ENCODE measurements around the gene NEK11. TPM values are rescaled to one million over a fixed set of nuclear protein-coding genes. Genes with fewer than 3 reads are reported as not detected.
"Not testable (repeated sequence)": the region's sequence is repeated elsewhere in the genome, so short reads cannot be mapped to it uniquely, and the experiment has no call there.

Gene NEK11
- total and polyA plus RNA-seq, 4 experiments from 2014 or later: 1.9 to 6.2 (median 4.5) TPM

DNA sequence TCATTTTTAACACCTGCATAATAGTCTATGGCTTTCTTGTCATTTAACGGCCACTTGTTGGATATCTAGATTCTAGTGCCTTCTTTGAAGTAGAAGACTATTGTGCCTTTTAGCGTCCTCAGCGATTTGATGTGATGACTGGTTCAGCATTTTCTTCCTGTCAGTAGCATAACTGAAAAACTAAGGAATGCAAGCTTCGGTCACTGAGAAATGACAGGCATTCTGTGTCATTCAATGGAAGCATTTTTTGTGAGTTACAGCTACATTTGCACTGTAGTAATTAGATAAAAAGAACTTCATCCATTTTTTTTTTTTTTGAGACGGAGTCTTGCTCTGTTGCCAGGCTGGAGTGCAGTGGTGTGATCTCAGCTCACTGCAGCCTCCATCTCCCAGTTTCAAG is 10.3 kb downstream of the NEK11 start:
- H3K27me3 Mint-ChIP-seq: no peaks in the 10 kb centered on the region
- H3K9me3 ChIP-seq (ENCODE audit: control insufficient read depth in 1 of 2, low read length in 2 of 2): no peaks in the 10 kb centered on the region
- H3K27me3 ChIP-seq (ENCODE audit: insufficient read depth, low read length): no peaks in the 10 kb centered on the region
- no peak overlapping the region for H3K27ac ChIP-seq (ENCODE audit: low read depth, low read length)
- no peak for DNase-seq
- no peak overlapping the region for H3K4me3 ChIP-seq (ENCODE audit: low read length in 2 of 2)
- peaks cover 4% of the 10 kb centered on the region in 2 donors for H3K36me3 Mint-ChIP-seq
- H3K4me3 Mint-ChIP-seq: no peak overlapping the region
- intact Hi-C loops (cut with micrococcal nuclease): loop anchor here (10.0 kb wide), 1 partner anchor 198 kb away; no protein-coding TSS in a partner anchor
- no peak overlapping the region for H3K27ac Mint-ChIP-seq
- CTCF ChIA-PET (ENCODE audit: partially characterized antibody): interaction anchor here (2.2 to 5.4 kb wide), 2 partner anchors 10 to 11 kb away, joined by 11 to 25 read pairs; partner anchors contain the start of genes ASTE1 and NEK11
- no peaks in the 10 kb centered on the region for H3K36me3 ChIP-seq (ENCODE audit: insufficient read depth, low read length)
- peaks cover 8 to 19% (median 13%) of the 10 kb centered on the region in 4 donors for H3K4me1 Mint-ChIP-seq
- H3K4me1 ChIP-seq (ENCODE audit: insufficient read depth, low read length): peaks cover 7% of the 10 kb centered on the region
- peaks cover 0 to 9% (median 4%) of the 10 kb centered on the region in 8 donors for H3K9me3 Mint-ChIP-seq
- POLR2A ChIA-PET (ENCODE audit: partially characterized antibody): interaction anchor here (7.3 kb wide), 1 partner anchor 11 kb away, joined by 64 read pairs; the partner anchor contains the start of genes ASTE1 and NEK11

DNA sequence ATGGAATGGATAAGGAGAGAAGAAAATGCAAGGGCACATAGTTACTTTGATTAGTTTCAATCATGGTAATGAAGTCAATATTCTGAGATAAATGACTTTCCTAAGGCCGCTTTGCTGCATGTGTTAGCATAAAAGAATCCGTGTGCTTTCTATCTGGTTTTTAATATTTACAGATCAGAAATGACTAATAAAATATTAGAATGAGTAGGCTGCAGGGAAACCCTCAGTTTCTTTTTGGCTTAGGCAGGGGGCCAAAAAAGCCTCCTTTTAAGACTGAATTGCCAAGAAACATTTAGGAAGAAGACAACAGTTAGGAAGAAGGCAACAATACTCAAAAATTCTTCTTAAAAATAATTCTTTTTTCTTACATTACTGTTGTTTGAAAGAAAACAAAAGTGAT is 11.6 kb downstream of the NEK11 start:
- no peaks in the 10 kb centered on the region for H3K9me3 ChIP-seq (ENCODE audit: control insufficient read depth in 1 of 2, low read length in 2 of 2)
- intact Hi-C loops (cut with micrococcal nuclease): loop anchor here (10.0 kb wide), 1 partner anchor 196 kb away; no protein-coding TSS in a partner anchor
- H3K4me1 Mint-ChIP-seq: peaks cover 15 to 33% (median 25%) of the 10 kb centered on the region in 4 donors
- H3K36me3 ChIP-seq (ENCODE audit: insufficient read depth, low read length): no peaks in the 10 kb centered on the region
- H3K27ac Mint-ChIP-seq: no peak overlapping the region
- peaks cover 2 to 21% (median 10%) of the 10 kb centered on the region in 8 donors for H3K9me3 Mint-ChIP-seq
- POLR2A ChIA-PET (ENCODE audit: partially characterized antibody): interaction anchor here (7.3 kb wide), 1 partner anchor 12 kb away, joined by 64 read pairs; the partner anchor contains the start of genes ASTE1 and NEK11
- no peak for DNase-seq
- peaks cover 6 to 7% of the 10 kb centered on the region in 2 donors for H3K36me3 Mint-ChIP-seq
- H3K27me3 Mint-ChIP-seq: no peaks in the 10 kb centered on the region
- H3K27me3 ChIP-seq (ENCODE audit: insufficient read depth, low read length): no peaks in the 10 kb centered on the region
- CTCF ChIA-PET (ENCODE audit: partially characterized antibody): no interaction called here
- no peak overlapping the region for H3K4me3 ChIP-seq (ENCODE audit: low read length in 2 of 2)
- no peak overlapping the region for H3K27ac ChIP-seq (ENCODE audit: low read depth, low read length)
- H3K4me3 Mint-ChIP-seq: no peak overlapping the region
- peaks cover 19% of the 10 kb centered on the region for H3K4me1 ChIP-seq (ENCODE audit: insufficient read depth, low read length)

DNA sequence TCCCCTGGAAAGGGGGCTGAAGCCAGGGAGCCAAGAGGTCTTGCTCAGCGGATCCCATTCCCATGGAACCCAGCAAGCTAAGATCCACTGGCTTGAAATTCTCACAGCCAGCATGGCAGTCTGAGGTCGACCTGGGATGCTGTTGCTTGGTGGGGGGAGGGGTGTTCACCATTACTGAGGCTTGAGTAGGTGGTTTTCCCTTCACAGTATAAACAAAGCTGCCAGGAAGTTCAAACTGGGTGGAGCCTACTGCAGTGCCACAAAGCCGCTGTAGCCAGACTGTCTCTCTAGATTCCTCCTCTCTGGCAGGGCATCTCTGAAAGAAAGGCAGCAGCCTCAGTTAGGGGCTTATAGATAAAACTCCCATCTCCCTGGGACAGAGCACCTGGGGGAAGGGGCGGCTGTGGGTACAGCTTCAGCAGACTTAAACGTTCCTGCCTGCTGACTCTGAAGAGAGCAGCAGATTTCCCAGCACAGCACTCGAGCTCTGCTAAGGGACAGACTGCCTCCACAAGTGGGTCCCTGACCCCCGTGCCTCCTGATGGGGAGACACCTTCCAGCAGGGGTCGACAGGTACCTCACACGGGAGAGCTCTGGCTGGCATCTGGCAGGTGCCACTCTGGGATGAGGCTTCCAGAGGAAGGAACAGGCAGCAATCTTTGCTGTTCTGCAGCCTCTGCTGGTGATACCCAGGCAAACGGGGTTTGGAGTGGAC is 15.8 kb downstream of the NEK11 start:
- ChIA-PET CTCF (ENCODE audit: partially characterized antibody) (interaction anchor here (1.1 to 2.7 kb wide), 4 partner anchors 10 to 149 kb away, joined by 3 to 18 read pairs (median 4); no protein-coding TSS in a partner anchor), POLR2A (ENCODE audit: partially characterized antibody) (interaction anchor here (0.7 to 7.3 kb wide), 7 partner anchors 9 to 461 kb away, joined by 3 to 64 read pairs (median 4); partner anchors contain the start of genes ASTE1, ATP2C1, MRPL3 and NEK11)
- not testable (repeated sequence) for H3K36me3 ChIP-seq (ENCODE audit: insufficient read depth, low read length); H3K27me3 ChIP-seq (ENCODE audit: insufficient read depth, low read length); H3K27ac ChIP-seq (ENCODE audit: low read depth, low read length); H3K9me3 ChIP-seq (ENCODE audit: control insufficient read depth in 1 of 2, low read length in 2 of 2); H3K4me3 ChIP-seq (ENCODE audit: low read length in 2 of 2); H3K27me3 Mint-ChIP-seq
- Mint-ChIP-seq H3K36me3 (peaks cover 28 to 30% of the 10 kb centered on the region in 2 donors), H3K27ac (peak overlapping the region; percentile 21 to 91 (median 77)), H3K9me3 (peaks cover 7 to 60% (median 39%) of the 10 kb centered on the region in 8 donors), H3K4me3 (peak overlapping the region; percentile 43 to 77 (median 65)), H3K4me1 (peaks cover 20 to 46% (median 32%) of the 10 kb centered on the region in 4 donors)
- peak; percentile 48 to 64 (median 50) for DNase-seq
- intact Hi-C loops (cut with micrococcal nuclease): loop anchor here (1.0 kb wide), 1 partner anchor 16 kb away; the partner anchor contains the start of genes ASTE1 and NEK11
- peaks cover 22% of the 10 kb centered on the region for H3K4me1 ChIP-seq (ENCODE audit: insufficient read depth, low read length)

DNA sequence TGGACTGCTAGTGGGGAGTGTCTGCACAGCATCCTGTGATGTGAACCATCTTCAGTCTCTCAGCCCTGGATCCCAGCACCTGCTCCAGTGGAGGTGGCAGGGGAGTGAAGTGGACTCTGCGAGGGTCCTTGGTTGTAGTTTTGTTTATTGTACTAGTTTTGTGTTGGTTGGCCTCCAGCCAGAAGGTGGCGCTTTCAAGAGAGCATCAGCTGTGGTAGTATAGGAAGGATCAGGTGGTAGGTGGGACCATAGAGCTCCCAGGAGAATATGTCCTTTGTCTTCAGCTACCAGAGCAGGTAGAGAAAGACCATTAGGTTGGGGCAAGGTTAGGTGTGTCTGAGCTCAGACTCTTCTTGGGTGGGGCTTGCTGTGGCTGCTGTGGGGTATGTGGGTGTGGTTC is 20.9 kb downstream of the NEK11 start:
- ChIA-PET POLR2A (ENCODE audit: partially characterized antibody) (no interaction called here), CTCF (ENCODE audit: partially characterized antibody) (interaction anchor here (4.1 kb wide), 1 partner anchor 13 kb away, joined by 25 read pairs; no protein-coding TSS in a partner anchor)
- Mint-ChIP-seq H3K4me3 (no peak overlapping the region), H3K27ac (peak overlapping the region in 1 of 7 donors; percentile 35), H3K4me1 (peaks cover 9 to 28% (median 18%) of the 10 kb centered on the region in 4 donors), H3K9me3 (peaks cover 6 to 54% (median 39%) of the 10 kb centered on the region in 8 donors), H3K36me3 (peaks cover 24 to 28% of the 10 kb centered on the region in 2 donors), H3K27me3 (no peaks in the 10 kb centered on the region)
- no peaks in the 10 kb centered on the region for H3K9me3 ChIP-seq (ENCODE audit: control insufficient read depth in 1 of 2, low read length in 2 of 2)
- DNase-seq: no peak
- intact Hi-C loops (cut with micrococcal nuclease): no loop called here
- H3K36me3 ChIP-seq (ENCODE audit: insufficient read depth, low read length): no peaks in the 10 kb centered on the region
- no peak overlapping the region for H3K4me3 ChIP-seq (ENCODE audit: low read length in 2 of 2)
- H3K27ac ChIP-seq (ENCODE audit: low read depth, low read length): no peak overlapping the region
- H3K4me1 ChIP-seq (ENCODE audit: insufficient read depth, low read length): peaks cover 11% of the 10 kb centered on the region
- no peaks in the 10 kb centered on the region for H3K27me3 ChIP-seq (ENCODE audit: insufficient read depth, low read length)

DNA sequence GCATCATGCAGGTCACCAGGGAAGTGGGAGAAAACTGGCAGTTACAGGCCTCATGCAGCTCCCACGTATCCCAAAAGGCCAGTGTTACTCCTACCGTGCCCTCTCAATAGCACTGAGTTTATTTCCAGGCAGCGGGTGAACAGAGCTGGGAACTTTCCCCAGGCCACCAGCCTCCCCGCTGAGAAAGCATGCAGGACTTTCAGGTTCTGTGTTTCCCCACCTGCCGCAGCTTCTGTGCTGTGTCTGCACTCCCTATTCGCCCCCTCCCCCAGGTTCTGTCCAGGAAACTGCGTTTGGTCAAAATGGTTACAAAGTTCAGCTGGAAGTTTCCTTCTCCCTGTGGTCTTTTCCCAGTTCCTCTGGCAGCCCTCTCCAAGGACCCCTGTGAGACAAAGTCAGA is 21.4 kb downstream of the NEK11 start:
- ChIA-PET CTCF (ENCODE audit: partially characterized antibody) (interaction anchor here (4.1 kb wide), 1 partner anchor 14 kb away, joined by 25 read pairs; no protein-coding TSS in a partner anchor), POLR2A (ENCODE audit: partially characterized antibody) (no interaction called here)
- Histone ChIP-seq H3K4me1 (ENCODE audit: insufficient read depth, low read length) (peaks cover 7% of the 10 kb centered on the region), H3K27ac (ENCODE audit: low read depth, low read length) (no peak overlapping the region), H3K9me3 (ENCODE audit: control insufficient read depth in 1 of 2, low read length in 2 of 2) (no peaks in the 10 kb centered on the region), H3K4me3 (ENCODE audit: low read length in 2 of 2) (no peak overlapping the region), H3K27me3 (ENCODE audit: insufficient read depth, low read length) (no peaks in the 10 kb centered on the region), H3K36me3 (ENCODE audit: insufficient read depth, low read length) (no peaks in the 10 kb centered on the region)
- peaks cover 24 to 27% of the 10 kb centered on the region in 2 donors for H3K36me3 Mint-ChIP-seq
- H3K27me3 Mint-ChIP-seq: no peaks in the 10 kb centered on the region
- peaks cover 5 to 23% (median 15%) of the 10 kb centered on the region in 4 donors for H3K4me1 Mint-ChIP-seq
- intact Hi-C loops (cut with micrococcal nuclease): no loop called here
- no peak for DNase-seq
- no peak overlapping the region for H3K4me3 Mint-ChIP-seq
- H3K9me3 Mint-ChIP-seq: peaks cover 6 to 49% (median 36%) of the 10 kb centered on the region in 8 donors
- H3K27ac Mint-ChIP-seq: peak overlapping the region in 1 of 7 donors; percentile 35

DNA sequence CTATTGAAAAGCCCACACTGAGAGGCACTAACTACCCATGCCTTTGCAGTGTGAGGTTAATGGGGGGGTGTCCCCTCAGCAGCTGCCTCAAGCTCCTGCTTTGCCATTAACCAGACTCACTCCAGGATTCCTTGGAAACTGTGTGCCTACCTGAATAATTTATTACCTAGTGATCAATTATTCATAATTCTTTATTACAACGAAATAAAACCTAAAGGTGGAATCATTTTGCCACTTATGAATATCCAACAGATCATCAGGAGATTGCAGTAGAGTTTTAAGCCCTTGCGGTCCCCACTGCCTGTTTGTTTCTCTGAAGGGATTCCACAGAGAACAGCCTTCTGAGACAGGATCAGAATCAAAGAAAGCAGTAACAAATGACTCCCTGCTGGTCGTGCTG is 23.3 kb downstream of the NEK11 start:
- intact Hi-C loops (cut with micrococcal nuclease): no loop called here
- peaks cover 7 to 11% of the 10 kb centered on the region in 2 donors for H3K36me3 Mint-ChIP-seq

More for the DNA sequence above, 23.3 kb downstream of the NEK11 start:
- DNase-seq: no peak
- Mint-ChIP-seq H3K9me3 (peaks cover 0 to 29% (median 18%) of the 10 kb centered on the region in 8 donors), H3K4me1 (peaks cover 1 to 11% (median 6%) of the 10 kb centered on the region in 4 donors), H3K4me3 (no peak overlapping the region), H3K27me3 (no peaks in the 10 kb centered on the region), H3K27ac (no peak overlapping the region)
- H3K27me3 ChIP-seq (ENCODE audit: insufficient read depth, low read length): no peaks in the 10 kb centered on the region
- no peaks in the 10 kb centered on the region for H3K9me3 ChIP-seq (ENCODE audit: control insufficient read depth in 1 of 2, low read length in 2 of 2)
- H3K27ac ChIP-seq (ENCODE audit: low read depth, low read length): no peak overlapping the region
- no peaks in the 10 kb centered on the region for H3K36me3 ChIP-seq (ENCODE audit: insufficient read depth, low read length)
- ChIA-PET POLR2A (ENCODE audit: partially characterized antibody) (no interaction called here), CTCF (ENCODE audit: partially characterized antibody) (no interaction called here)
- H3K4me3 ChIP-seq (ENCODE audit: low read length in 2 of 2): no peak overlapping the region
- peaks cover 5% of the 10 kb centered on the region for H3K4me1 ChIP-seq (ENCODE audit: insufficient read depth, low read length)

Data from CD4-positive, alpha-beta memory T cell (primary cell).